Ishikawa (cell line): ENCODE measurements around the gene PRRC2A.

ENCODE experiments used
- CREB1 ChIP-seq: IDR thresholded peaks from 2 replicates; pipeline ENCODE4 v1.6.1; 2012; ENCODE audit warnings: low read depth
- EP300 ChIP-seq: IDR thresholded peaks from 2 replicates; pipeline ENCODE4 v1.6.1; 2012; ENCODE audit warnings: borderline replicate concordance
- TAF1 ChIP-seq: IDR thresholded peaks from 2 replicates; pipeline ENCODE4 v1.6.1; 2012; ENCODE audit warnings: low read depth, mild to moderate bottlenecking
- TCF12 ChIP-seq: IDR thresholded peaks from 2 replicates; pipeline ENCODE4 v1.6.1; 2012; ENCODE audit warnings: low read depth

DNA sequence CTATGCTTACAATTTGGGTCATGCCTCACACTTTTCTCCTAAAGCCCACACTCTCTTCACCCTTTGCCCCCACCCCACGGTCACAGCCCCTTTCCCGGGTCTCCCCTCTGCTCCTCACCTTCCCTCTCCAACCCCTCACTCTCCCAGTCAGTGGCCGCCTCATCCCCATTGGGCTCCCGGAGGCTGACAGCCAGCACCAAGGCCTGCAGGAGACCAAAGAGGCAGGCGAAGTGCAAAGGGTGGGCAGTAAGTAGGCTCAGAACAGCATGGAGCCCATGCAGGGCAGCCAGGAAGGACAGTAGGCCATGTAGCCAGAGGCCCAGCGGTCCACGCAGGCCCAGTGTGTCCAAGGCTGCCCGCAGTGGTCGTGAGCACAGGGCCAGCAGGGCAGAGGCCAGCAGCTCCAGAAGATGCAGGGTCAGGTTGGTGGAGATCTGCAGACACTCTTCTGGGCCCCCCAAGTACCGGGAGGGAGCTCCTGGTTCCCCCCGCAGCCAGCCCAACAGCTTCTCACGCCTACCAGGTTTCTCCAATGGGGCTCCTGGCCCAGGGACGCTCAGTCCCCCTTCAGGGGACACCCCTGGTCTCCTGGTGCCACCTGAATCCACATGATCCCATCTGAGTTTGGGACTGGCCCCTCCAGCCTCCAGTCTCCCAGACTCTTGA, 38.6 kb downstream of the PRRC2A start:
- TF ChIP-seq CREB1 (no peak), TAF1 (no peak), TCF12 (no peak), EP300 (no peak)
